Measurements from ENCODE around the gene CARD10. TPM values are rescaled to one million over a fixed set of nuclear protein-coding genes. Genes with fewer than 3 reads are reported as not detected.

The CARD10 gene
- polyA plus RNA-seq, 3 donors: 0.03 TPM; not detected in 2

DNA sequence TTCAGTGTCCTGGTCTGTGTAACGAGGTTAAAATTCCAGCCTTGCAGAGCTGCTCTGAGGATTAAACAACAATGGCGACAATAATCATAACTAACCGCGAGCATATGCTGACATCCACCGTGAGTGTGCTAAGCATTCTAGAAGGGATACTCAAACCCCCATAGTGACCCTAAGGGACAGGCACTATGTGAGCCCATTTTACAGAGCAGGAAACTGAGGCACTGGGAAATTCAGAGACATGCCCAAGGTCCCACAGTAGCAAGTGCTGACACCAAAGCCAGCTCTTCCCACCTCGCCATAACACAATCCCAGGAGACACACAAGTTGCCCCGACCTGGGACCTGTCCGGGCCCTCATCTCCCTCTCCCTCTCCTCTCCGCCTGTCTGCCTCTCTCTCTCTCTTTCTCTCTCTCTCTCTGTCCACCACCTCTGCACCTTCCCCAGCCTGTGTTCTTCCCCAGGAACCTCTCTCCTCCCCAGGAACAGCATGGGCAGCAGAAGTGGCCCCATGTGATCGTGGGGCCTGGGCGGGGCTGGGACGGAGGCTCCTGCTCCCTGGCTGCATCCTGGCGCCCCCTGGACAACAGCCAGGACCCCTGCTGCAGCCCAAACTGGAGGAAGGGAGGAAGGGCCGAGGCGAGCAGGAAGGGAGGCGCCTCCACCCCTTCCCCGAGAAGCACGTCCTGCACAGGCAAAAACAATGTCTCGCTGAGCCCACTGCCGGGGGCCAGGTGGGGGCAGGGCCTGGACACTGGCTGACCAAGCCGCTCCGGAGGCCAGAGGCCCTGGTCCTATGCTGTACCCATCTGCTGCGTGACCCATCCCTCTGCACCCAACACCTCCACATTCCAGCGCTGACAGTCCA is 18.2 kb downstream of the CARD10 start:
- Mint-ChIP-seq H3K4me3 (no peak overlapping the region), H3K9me3 (peaks cover 0 to 2% (median 0%) of the 10 kb centered on the region in 7 donors), H3K27me3 (ENCODE audit: low read depth in 3 of 3) (peaks cover 12 to 28% (median 16%) of the 10 kb centered on the region in 3 donors), H3K27ac (no peak overlapping the region), H3K36me3 (no peaks in the 10 kb centered on the region), H3K4me1 (peaks cover 12% of the 10 kb centered on the region)
- H3K9me3 ChIP-seq (replicated peaks in 1 of 2; ENCODE audit: control insufficient read depth in 1 of 2, insufficient read depth in 1 of 2, low read length in 2 of 2): no peaks in the 10 kb centered on the region
- peaks cover 0 to 4% of the 10 kb centered on the region in 2 donors for H3K27me3 ChIP-seq (ENCODE audit: control insufficient read depth in 2 of 2, insufficient read depth in 2 of 2, low read length in 2 of 2)
- H3K9ac ChIP-seq (ENCODE audit: insufficient read depth, low read length, poor library complexity, severe bottlenecking): no peak overlapping the region
- no peak overlapping the region for H3K4me2 ChIP-seq (replicated peaks; ENCODE audit: extremely low read depth, low read length, poor library complexity, severe bottlenecking)
- H3K79me2 ChIP-seq (ENCODE audit: insufficient read depth, low read length): no peaks in the 10 kb centered on the region
- no peaks in the 10 kb centered on the region for H4K20me1 ChIP-seq (ENCODE audit: insufficient read depth, low read length)
- H3K4me1 ChIP-seq (ENCODE audit: control insufficient read depth in 1 of 2, insufficient read depth in 2 of 2, low read length in 2 of 2): peaks cover 0 to 5% of the 10 kb centered on the region in 2 donors
- no peak for DNase-seq
- H3K27ac ChIP-seq (ENCODE audit: low read depth in 1 of 2, low read length in 2 of 2): no peak overlapping the region
- TF ChIP-seq, protein P1, sequence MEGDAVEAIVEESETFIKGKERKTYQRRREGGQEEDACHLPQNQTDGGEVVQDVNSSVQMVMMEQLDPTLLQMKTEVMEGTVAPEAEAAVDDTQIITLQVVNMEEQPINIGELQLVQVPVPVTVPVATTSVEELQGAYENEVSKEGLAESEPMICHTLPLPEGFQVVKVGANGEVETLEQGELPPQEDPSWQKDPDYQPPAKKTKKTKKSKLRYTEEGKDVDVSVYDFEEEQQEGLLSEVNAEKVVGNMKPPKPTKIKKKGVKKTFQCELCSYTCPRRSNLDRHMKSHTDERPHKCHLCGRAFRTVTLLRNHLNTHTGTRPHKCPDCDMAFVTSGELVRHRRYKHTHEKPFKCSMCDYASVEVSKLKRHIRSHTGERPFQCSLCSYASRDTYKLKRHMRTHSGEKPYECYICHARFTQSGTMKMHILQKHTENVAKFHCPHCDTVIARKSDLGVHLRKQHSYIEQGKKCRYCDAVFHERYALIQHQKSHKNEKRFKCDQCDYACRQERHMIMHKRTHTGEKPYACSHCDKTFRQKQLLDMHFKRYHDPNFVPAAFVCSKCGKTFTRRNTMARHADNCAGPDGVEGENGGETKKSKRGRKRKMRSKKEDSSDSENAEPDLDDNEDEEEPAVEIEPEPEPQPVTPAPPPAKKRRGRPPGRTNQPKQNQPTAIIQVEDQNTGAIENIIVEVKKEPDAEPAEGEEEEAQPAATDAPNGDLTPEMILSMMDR (IDR thresholded peaks at IDR 0.05): no peak
- WGBS (ENCODE audit: insufficient coverage): 58% methylated on average over 24 of the region's 24 CpGs
- no peak overlapping the region for H2AFZ ChIP-seq (ENCODE audit: insufficient read depth, low read depth, low read length, poor library complexity, severe bottlenecking)
- H3K4me3 ChIP-seq (replicated peaks in 1 of 3; ENCODE audit: low read depth in 2 of 3, low read length in 3 of 3): no peak overlapping the region
- intact Hi-C loops (cut with micrococcal nuclease): no loop called here
- no peaks in the 10 kb centered on the region for H3K36me3 ChIP-seq (replicated peaks in 1 of 2; ENCODE audit: control insufficient read depth in 1 of 2, insufficient read depth in 2 of 2, low read length in 2 of 2)

- no peak overlapping the region for H3K27ac ChIP-seq (ENCODE audit: low read depth in 1 of 2, low read length in 2 of 2)
- 95% methylated on average over 9 of the region's 13 CpGs for WGBS (ENCODE audit: insufficient coverage)
- TF ChIP-seq, protein P1 (IDR thresholded peaks at IDR 0.05): no peak
- no peaks in the 10 kb centered on the region for H3K36me3 Mint-ChIP-seq
- peaks cover 14 to 26% (median 16%) of the 10 kb centered on the region in 3 donors for H3K27me3 Mint-ChIP-seq (ENCODE audit: low read depth in 3 of 3)
- no peak for DNase-seq
- H4K20me1 ChIP-seq (ENCODE audit: insufficient read depth, low read length): no peaks in the 10 kb centered on the region
- H3K4me3 ChIP-seq (replicated peaks in 1 of 3; ENCODE audit: low read depth in 2 of 3, low read length in 3 of 3): no peak overlapping the region
- no peaks in the 10 kb centered on the region for H3K36me3 ChIP-seq (replicated peaks in 1 of 2; ENCODE audit: control insufficient read depth in 1 of 2, insufficient read depth in 2 of 2, low read length in 2 of 2)
- H3K27ac Mint-ChIP-seq: no peak overlapping the region
- H3K4me1 Mint-ChIP-seq: peaks cover 12% of the 10 kb centered on the region
- no peaks in the 10 kb centered on the region for H3K9me3 ChIP-seq (replicated peaks in 1 of 2; ENCODE audit: control insufficient read depth in 1 of 2, insufficient read depth in 1 of 2, low read length in 2 of 2)
- no peaks in the 10 kb centered on the region for H3K79me2 ChIP-seq (ENCODE audit: insufficient read depth, low read length)
- peaks cover 0 to 2% (median 0%) of the 10 kb centered on the region in 7 donors for H3K9me3 Mint-ChIP-seq
- H3K4me2 ChIP-seq (replicated peaks; ENCODE audit: extremely low read depth, low read length, poor library complexity, severe bottlenecking): no peak overlapping the region
- H2AFZ ChIP-seq (ENCODE audit: insufficient read depth, low read depth, low read length, poor library complexity, severe bottlenecking): no peak overlapping the region
- H3K4me1 ChIP-seq (ENCODE audit: control insufficient read depth in 1 of 2, insufficient read depth in 2 of 2, low read length in 2 of 2): peaks cover 0 to 5% of the 10 kb centered on the region in 2 donors
- no peak overlapping the region for H3K9ac ChIP-seq (ENCODE audit: insufficient read depth, low read length, poor library complexity, severe bottlenecking)
- H3K27me3 ChIP-seq (ENCODE audit: control insufficient read depth in 2 of 2, insufficient read depth in 2 of 2, low read length in 2 of 2): peaks cover 0 to 4% of the 10 kb centered on the region in 2 donors
- intact Hi-C loops (cut with micrococcal nuclease): no loop called here
- H3K4me3 Mint-ChIP-seq: no peak overlapping the region
Measured at GRCh38 chr22:37499789-37500540, 19.2 kb downstream of the CARD10 start.
